ENCODE measurements around the gene SLC25A10. TPM values are rescaled to one million over a fixed set of nuclear protein-coding genes. Genes with fewer than 3 reads are reported as not detected.

Gene SLC25A10
- total and polyA plus RNA-seq, 2 of the 8 experiments (the other 6 are each of a cell fraction or from before 2014, with no cell fraction given) = 22.2 to 43.0 TPM

DNA sequence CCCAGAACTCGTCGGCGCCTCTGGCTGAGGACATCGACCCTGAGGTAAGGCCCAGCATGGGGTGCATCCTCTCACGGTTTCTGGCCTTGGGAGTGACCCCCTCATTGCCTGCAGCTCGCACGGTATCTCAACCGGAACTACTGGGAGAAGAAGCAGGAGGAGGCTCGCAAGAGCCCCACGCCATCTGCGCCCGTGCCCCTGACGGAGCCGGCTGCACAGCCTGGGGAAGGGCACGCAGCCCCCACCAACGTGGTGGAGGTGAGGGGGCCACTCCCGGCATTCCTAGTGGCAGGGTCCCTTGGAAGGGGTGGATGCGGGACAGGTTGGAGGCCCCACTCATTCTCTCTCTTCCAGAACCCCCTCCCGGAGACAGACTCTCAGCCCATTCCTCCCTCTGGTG, 17.3 kb upstream of the SLC25A10 start (continued):
- TF ChIP-seq HDAC2 (IDR thresholded peaks at IDR 0.05; ENCODE audit: borderline replicate concordance in 1 of 2, low read depth in 2 of 2, low read length in 2 of 2) (no peak), SP2 (IDR thresholded peaks at IDR 0.05; ENCODE audit: low read length) (no peak), SAP30 (IDR thresholded peaks at IDR 0.05; ENCODE audit: insufficient read depth, insufficient replicate concordance, low read length) (no peak), CBX8 (IDR thresholded peaks at IDR 0.05; ENCODE audit: borderline replicate concordance, low read depth, low read length) (no peak), TEAD4 (IDR thresholded peaks at IDR 0.05; ENCODE audit: low read depth, low read length) (no peak), KDM5A (IDR thresholded peaks at IDR 0.05; ENCODE audit: low read length) (no peak)

Data from H1 (cell line).